A549 (cell line): Measurements from ENCODE around the gene FAM13A. TPM values are rescaled to one million over a fixed set of nuclear protein-coding genes. Genes with fewer than 3 reads are reported as not detected.

Source experiments
- ATAC-seq, 2 experiments: fragments of 200-7000 bp in 1 of 2; fragments of >200 bp in 1 of 2; cut with Nextera tagmentation in 1 of 2; cut with Tn5 transposase in 1 of 2; 3 replicates each; pipeline versions ENCODE4 v1.8.0 to v1.9.1; 2018 to 2020; ENCODE audit warnings: mild to moderate bottlenecking in 1 of 2, moderate library complexity in 1 of 2
- CTCF ChIA-PET: fragments of 300-600 bp; sonication (Branson Sonifier 250); formaldehyde crosslinking; extraction: SDS; loops from one replicate; lab custom pipeline; 2021; ENCODE audit warnings: antibody characterized with exemption, inconsistent platforms; lab: Yijun Ruan, JAX
- POLR2A ChIA-PET: fragments of 350-600 bp; formaldehyde crosslinking; extraction: SDS; loops from one replicate; lab custom pipeline; 2021; ENCODE audit warnings: antibody characterized with exemption, inconsistent platforms; lab: Yijun Ruan, JAX
- DNase-seq, 2 experiments: peaks; one replicate each; pipeline versions ENCODE4 v3.0.0 to v3.0.0-alpha.2; 2011 to 2016; ENCODE audit warnings: low read depth in 1 of 2, low spot score in 1 of 2
- FAIRE-seq: peaks from 2 replicates; lab custom pipeline; 2011; peaks lifted over from hg19 to GRCh38; lab: Jason Lieb, UNC
- H3K27ac ChIP-seq, 2 experiments: fragments of >200 bp; sonication (Bioruptor Twin); formaldehyde crosslinking; 3 replicates each; pipeline ENCODE4 v1.5.1; 2016 to 2017
- H3K4me1 ChIP-seq: fragments of >200 bp; sonication (Bioruptor Twin); formaldehyde crosslinking; 3 replicates; pipeline ENCODE4 v1.6.1; 2016
- H3K4me2 ChIP-seq: fragments of >200 bp; sonication (Bioruptor Twin); formaldehyde crosslinking; 3 replicates; pipeline ENCODE4 v1.6.1; 2016
- H3K4me3 ChIP-seq: fragments of >200 bp; sonication (Bioruptor Twin); formaldehyde crosslinking; 3 replicates; pipeline ENCODE4 v1.5.1; 2016
- H3K9me3 ChIP-seq: fragments of >200 bp; sonication (Bioruptor Twin); formaldehyde crosslinking; 3 replicates; pipeline ENCODE4 v1.6.1; 2016
- BHLHE40 ChIP-seq: IDR thresholded peaks from 2 replicates; pipeline ENCODE4 v1.6.1; 2012; ENCODE audit warnings: low read depth, low read length, inconsistent platforms
- CBX2 ChIP-seq: fragments of 200-600 bp; sonication (generic); IDR thresholded peaks from 2 replicates; pipeline ENCODE4 v1.6.1; 2016; ENCODE audit warnings: low read depth, mild to moderate bottlenecking, borderline replicate concordance
- CEBPB ChIP-seq, 2 experiments: fragments of >200 bp in 1 of 2; sonication (Bioruptor Twin) in 1 of 2; formaldehyde crosslinking in 1 of 2; IDR thresholded peaks; 2 replicates each; pipeline ENCODE4 v1.6.1; 2012 to 2016
- CHD2 ChIP-seq: fragments of 150-350 bp; IDR thresholded peaks from 2 replicates; pipeline ENCODE4 v1.6.1; 2014; ENCODE audit warnings: low read length; ENCODE audit not compliant: partially characterized antibody
- EHF ChIP-seq: fragments of 250-450 bp; sonication (Bioruptor Pico); IDR thresholded peaks from 2 replicates; pipeline ENCODE4 v1.5.0; 2020; ENCODE audit warnings: mild to moderate bottlenecking
- EHMT2 ChIP-seq: fragments of 200-600 bp; sonication (generic); IDR thresholded peaks from 2 replicates; pipeline ENCODE4 v1.6.1; 2016; ENCODE audit warnings: antibody characterized with exemption, low read depth, mild to moderate bottlenecking, moderate library complexity
- ESRRA ChIP-seq: fragments of 150-350 bp; IDR thresholded peaks from 2 replicates; pipeline ENCODE4 v1.6.1; 2014; ENCODE audit warnings: mild to moderate bottlenecking, low read length, borderline replicate concordance
- FOXS1 ChIP-seq: fragments of 250-450 bp; sonication (Bioruptor Pico); IDR thresholded peaks from 2 replicates; pipeline ENCODE4 v1.5.0; 2020; ENCODE audit warnings: mild to moderate bottlenecking, moderate library complexity
- GATA3 ChIP-seq: IDR thresholded peaks from 2 replicates; pipeline ENCODE4 v1.6.1; 2012; ENCODE audit warnings: borderline replicate concordance
- HOXA7 ChIP-seq: fragments of 250-450 bp; sonication (Bioruptor Pico); IDR thresholded peaks from 2 replicates; pipeline ENCODE4 v1.5.0; 2020; ENCODE audit warnings: mild to moderate bottlenecking, moderate library complexity
- HOXB13 ChIP-seq: fragments of 250-450 bp; sonication (Bioruptor Pico); IDR thresholded peaks from 2 replicates; pipeline ENCODE4 v1.5.0; 2020; ENCODE audit warnings: low read depth, mild to moderate bottlenecking, moderate library complexity
- KDM5A ChIP-seq: fragments of 200-600 bp; sonication (generic); IDR thresholded peaks from 2 replicates; pipeline ENCODE4 v1.6.1; 2016; ENCODE audit warnings: antibody characterized with exemption, mild to moderate bottlenecking
- MYC ChIP-seq: IDR thresholded peaks from 2 replicates; pipeline ENCODE4 v1.6.1; 2012; ENCODE audit warnings: mild to moderate bottlenecking, inconsistent platforms, low read length, improper control_type of control experiment, borderline replicate concordance
- NFE2L2 ChIP-seq: fragments of 150-350 bp; conservative IDR thresholded peaks from 2 replicates; pipeline ENCODE4 v1.6.1; 2014; ENCODE audit warnings: low read length
- NR3C1 ChIP-seq: fragments of >200 bp; sonication (Bioruptor Twin); formaldehyde crosslinking; IDR thresholded peaks from 3 replicates; pipeline ENCODE4 v1.6.1; 2017
- PHF8 ChIP-seq: fragments of 200-600 bp; sonication (generic); IDR thresholded peaks from 2 replicates; pipeline ENCODE4 v1.6.1; 2016; ENCODE audit warnings: low read depth, mild to moderate bottlenecking, antibody characterized with exemption, moderate library complexity, borderline replicate concordance
- RAD21 ChIP-seq, 2 experiments: fragments of >200 bp in 1 of 2; sonication (Bioruptor Twin) in 1 of 2; formaldehyde crosslinking in 1 of 2; IDR thresholded peaks in 1 of 2; conservative IDR thresholded peaks in 1 of 2; 2 replicates in 1 of 2; 3 replicates in 1 of 2; pipeline ENCODE4 v1.6.1; 2012 to 2018; ENCODE audit warnings: inconsistent platforms in 1 of 2
- RARB ChIP-seq: fragments of 250-450 bp; sonication (Bioruptor Pico); IDR thresholded peaks from 2 replicates; pipeline ENCODE4 v1.8.0; 2021; ENCODE audit warnings: mild to moderate bottlenecking, moderate library complexity
- RFX5 ChIP-seq: fragments of 450-650 bp; IDR thresholded peaks from 2 replicates; pipeline ENCODE4 v1.7.1; 2014; ENCODE audit warnings: antibody characterized with exemption, mild to moderate bottlenecking, moderate library complexity
- SMC3 ChIP-seq: fragments of >200 bp; sonication (Bioruptor Twin); formaldehyde crosslinking; IDR thresholded peaks from 3 replicates; pipeline ENCODE4 v1.6.1; 2018; ENCODE audit warnings: inconsistent platforms
- TP53 ChIP-seq: fragments of 250-450 bp; sonication (Bioruptor Pico); IDR thresholded peaks from 2 replicates; pipeline ENCODE4 v1.5.0; 2021; ENCODE audit warnings: mild to moderate bottlenecking, moderate library complexity
- ZFP36 ChIP-seq: fragments of 450-650 bp; IDR thresholded peaks from 2 replicates; pipeline ENCODE4 v1.6.1; 2014; ENCODE audit warnings: borderline replicate concordance; ENCODE audit not compliant: partially characterized antibody
- whole genome bisulfite sequencing: methylation state at CpG from one replicate; pipeline ENCODE4 v1.1.6; 2017; ENCODE audit errors: missing lambda C conversion rate; 5-methylcytosine and 5-hydroxymethylcytosine counted together
- polyA plus RNA-seq, 4 experiments: library from polyadenylated mRNA; depleted of rRNA in 3 of 4; stranded (reverse); fragments of >200 nt; fragmentation: RNase III in 1 of 4; extraction: RNeasy Plus Mini Kit Qiagen cat#74134 plus additional on column Dnase treatment in 1 of 4; gene quantifications; 2 replicates in 3 of 4; 3 replicates in 1 of 4; pipeline ENCODE4 v1.2.3, GENCODE V29; 2011 to 2017
- TF ChIP-seq, protein P1 (sequence below): fragments of >200 bp; sonication (Bioruptor Twin); formaldehyde crosslinking; IDR thresholded peaks from 3 replicates; pipeline ENCODE4 v1.5.1; 2016
- TF ChIP-seq, protein P2 (sequence below): fragments of >200 bp; sonication (Bioruptor Twin); formaldehyde crosslinking; IDR thresholded peaks from 3 replicates; pipeline ENCODE4 v1.6.1; 2016
- TF ChIP-seq, protein P3 (sequence below): fragments of 450-650 bp; IDR thresholded peaks from 2 replicates; pipeline ENCODE4 v1.6.1; 2014; ENCODE audit warnings: antibody characterized with exemption
- TF ChIP-seq, protein P4 (sequence below): fragments of 250-450 bp; sonication (Bioruptor Pico); IDR thresholded peaks from 2 replicates; pipeline ENCODE4 v1.5.0; 2020; ENCODE audit warnings: low read depth, mild to moderate bottlenecking, moderate library complexity
- TF ChIP-seq, protein P5 (sequence below): fragments of 250-450 bp; sonication (Bioruptor Pico); IDR thresholded peaks from 2 replicates; pipeline ENCODE4 v1.5.0; 2021; ENCODE audit warnings: mild to moderate bottlenecking, moderate library complexity, borderline replicate concordance

The FAM13A gene
- polyA plus RNA-seq, 2 of the 4 experiments (the other 2 are of a cell fraction): 6.5 to 22.0 TPM

DNA sequence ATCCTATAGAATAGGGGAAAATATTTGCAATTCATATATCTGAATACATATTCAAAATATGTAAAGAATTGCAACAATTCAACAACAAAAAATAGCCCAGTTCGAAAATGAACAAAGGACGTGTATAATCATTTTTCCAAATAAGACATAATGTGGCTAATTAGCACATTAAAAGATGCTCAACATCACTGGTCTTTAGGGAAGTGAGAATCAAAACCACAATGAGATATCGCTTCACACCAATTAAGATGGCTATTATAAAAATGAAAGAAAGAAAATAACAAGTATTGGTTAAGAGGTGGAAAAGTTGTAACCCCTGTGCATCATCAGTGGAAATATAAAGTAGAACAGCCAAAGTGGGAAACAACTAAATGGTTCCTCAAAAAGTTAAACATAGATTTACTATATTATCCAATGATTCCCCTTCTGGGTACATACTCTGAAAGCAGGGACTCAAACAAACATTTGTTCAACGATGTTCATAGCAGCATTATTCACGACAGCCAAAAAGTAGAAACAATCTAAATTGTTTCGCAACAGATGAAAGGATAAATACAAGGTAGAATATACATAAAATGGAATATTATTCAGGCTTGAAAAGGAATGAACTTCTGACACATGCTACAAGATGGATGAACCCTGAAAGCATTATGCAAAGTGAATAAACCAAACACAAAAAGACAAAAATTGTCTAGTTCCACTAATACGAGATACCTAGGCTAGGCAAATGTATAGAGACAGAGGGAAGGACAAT lies 12.7 kb downstream of the FAM13A start:
- Histone ChIP-seq H3K27ac (no peak overlapping the region), H3K4me2 (no peak overlapping the region), H3K4me3 (no peak overlapping the region)
- FAIRE-seq (no peak), ATAC-seq (no peak)
- TF ChIP-seq CEBPB (IDR thresholded peaks at IDR 0.05): no peak; a peak in 1 of 4 replicates
- TF ChIP-seq RAD21 (conservative IDR thresholded peaks at IDR 0.05 in 1 of 2, IDR thresholded peaks at IDR 0.05 in 1 of 2): no peak
- TF ChIP-seq, protein P1, sequence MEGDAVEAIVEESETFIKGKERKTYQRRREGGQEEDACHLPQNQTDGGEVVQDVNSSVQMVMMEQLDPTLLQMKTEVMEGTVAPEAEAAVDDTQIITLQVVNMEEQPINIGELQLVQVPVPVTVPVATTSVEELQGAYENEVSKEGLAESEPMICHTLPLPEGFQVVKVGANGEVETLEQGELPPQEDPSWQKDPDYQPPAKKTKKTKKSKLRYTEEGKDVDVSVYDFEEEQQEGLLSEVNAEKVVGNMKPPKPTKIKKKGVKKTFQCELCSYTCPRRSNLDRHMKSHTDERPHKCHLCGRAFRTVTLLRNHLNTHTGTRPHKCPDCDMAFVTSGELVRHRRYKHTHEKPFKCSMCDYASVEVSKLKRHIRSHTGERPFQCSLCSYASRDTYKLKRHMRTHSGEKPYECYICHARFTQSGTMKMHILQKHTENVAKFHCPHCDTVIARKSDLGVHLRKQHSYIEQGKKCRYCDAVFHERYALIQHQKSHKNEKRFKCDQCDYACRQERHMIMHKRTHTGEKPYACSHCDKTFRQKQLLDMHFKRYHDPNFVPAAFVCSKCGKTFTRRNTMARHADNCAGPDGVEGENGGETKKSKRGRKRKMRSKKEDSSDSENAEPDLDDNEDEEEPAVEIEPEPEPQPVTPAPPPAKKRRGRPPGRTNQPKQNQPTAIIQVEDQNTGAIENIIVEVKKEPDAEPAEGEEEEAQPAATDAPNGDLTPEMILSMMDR: no peak
- TF ChIP-seq HOXA7 (CRISPR knock-in tag): no peak
- no peak for TF ChIP-seq RARB
- TF ChIP-seq TP53 (CRISPR knock-in tag): no peak
- TF ChIP-seq KDM5A: no peak
- TF ChIP-seq, protein P2, sequence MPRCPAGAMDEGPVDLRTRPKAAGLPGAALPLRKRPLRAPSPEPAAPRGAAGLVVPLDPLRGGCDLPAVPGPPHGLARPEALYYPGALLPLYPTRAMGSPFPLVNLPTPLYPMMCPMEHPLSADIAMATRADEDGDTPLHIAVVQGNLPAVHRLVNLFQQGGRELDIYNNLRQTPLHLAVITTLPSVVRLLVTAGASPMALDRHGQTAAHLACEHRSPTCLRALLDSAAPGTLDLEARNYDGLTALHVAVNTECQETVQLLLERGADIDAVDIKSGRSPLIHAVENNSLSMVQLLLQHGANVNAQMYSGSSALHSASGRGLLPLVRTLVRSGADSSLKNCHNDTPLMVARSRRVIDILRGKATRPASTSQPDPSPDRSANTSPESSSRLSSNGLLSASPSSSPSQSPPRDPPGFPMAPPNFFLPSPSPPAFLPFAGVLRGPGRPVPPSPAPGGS: no peak
- no peak for TF ChIP-seq NR3C1
- TF ChIP-seq NFE2L2: no peak
- no peak for TF ChIP-seq EHF (CRISPR knock-in tag)
- TF ChIP-seq RFX5: no peak
- no peak for TF ChIP-seq GATA3
- no peak for TF ChIP-seq CBX2
- TF ChIP-seq ESRRA: no peak
- TF ChIP-seq EHMT2: no peak
- no peak for TF ChIP-seq FOXS1 (CRISPR knock-in tag)
- TF ChIP-seq, all 56 proteins: peak for 0
- WGBS: 79% methylated on average over 7 of the region's 7 CpGs
- POLR2A ChIA-PET: no interaction called here
- Histone ChIP-seq H3K9me3 (no peaks in the 10 kb centered on the region), H3K4me1 (peaks cover 7% of the 10 kb centered on the region; the same call in 2 of the 3 replicates)
- CTCF ChIA-PET: no interaction called here
- DNase-seq: no peak

DNA sequence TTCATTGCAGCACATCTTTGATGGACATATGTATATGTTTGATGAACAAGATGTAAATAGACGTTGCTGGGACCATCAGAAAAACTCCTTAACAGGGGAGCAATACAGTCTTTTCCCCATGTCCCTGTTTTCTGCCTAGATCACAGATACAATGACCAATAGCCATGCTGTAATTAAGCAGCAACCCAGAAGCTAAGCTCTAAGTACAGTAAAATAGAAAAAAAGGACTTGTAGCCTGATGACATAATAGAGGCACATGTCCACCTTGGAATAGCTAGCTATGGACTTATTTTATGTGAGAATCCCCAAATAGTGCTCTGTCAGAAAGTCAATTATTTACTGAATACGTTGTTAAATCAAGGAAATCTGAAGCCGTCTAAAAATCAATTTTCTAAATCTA lies 14.9 kb downstream of the FAM13A start:
- Histone ChIP-seq H3K9me3 (no peaks in the 10 kb centered on the region), H3K4me1 (peaks cover 7% of the 10 kb centered on the region; the same call in 2 of the 3 replicates), H3K4me2 (no peak overlapping the region), H3K27ac (no peak overlapping the region), H3K4me3 (no peak overlapping the region)
- DNase-seq: no peak
- ChIA-PET POLR2A (no interaction called here), CTCF (no interaction called here)
- no peak for TF ChIP-seq SMC3
- WGBS: 75% methylated on average over 3 of the region's 3 CpGs
- FAIRE-seq: no peak
- ATAC-seq: no peak

DNA sequence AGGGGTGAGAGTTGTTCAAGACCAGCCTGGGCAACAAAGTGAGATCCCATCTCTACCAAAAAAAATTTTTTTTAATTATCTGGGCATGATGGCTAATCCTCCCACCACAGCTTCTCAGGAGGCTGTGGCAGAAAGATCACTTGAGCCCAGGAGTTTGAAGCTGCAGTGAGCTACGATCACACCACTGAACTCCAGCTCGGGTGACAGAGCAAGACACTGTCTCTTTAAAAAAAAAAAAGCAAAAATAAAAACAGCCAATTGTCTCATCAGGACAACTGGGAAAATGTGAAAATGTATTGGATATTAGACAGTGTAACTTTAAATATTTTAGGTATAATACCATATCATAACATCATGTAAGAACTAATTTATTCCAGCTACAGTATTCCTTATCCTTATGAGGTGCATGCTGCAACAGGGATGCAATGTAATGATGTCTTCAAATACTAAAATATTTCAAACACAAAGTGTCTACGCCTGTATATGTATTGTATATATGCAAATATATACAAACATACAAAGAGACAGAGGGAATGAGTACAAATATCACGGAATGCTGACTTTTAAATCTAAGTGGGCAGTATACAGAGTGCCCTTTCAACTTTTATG lies 17.2 kb downstream of the FAM13A start:
- ChIA-PET POLR2A (no interaction called here), CTCF (interaction anchor here (0.6 to 1.8 kb wide), 4 partner anchors 16 to 235 kb away, joined by 3 to 5 read pairs (median 3); no protein-coding TSS in a partner anchor)
- ATAC-seq: no peak
- 74% methylated on average over 4 of the region's 4 CpGs for WGBS
- Histone ChIP-seq H3K4me3 (no peak overlapping the region), H3K4me2 (no peak overlapping the region), H3K27ac (peak overlapping the region; percentile 38 to 41; a peak in 3 of 6 replicates), H3K9me3 (0 out of 3 replicates have a peak, but pooled peaks cover 2% of the 10 kb centered on the region), H3K4me1 (peaks cover 7% of the 10 kb centered on the region; the same call in 2 of the 3 replicates)
- no peak for DNase-seq
- no peak for FAIRE-seq
- TF ChIP-seq NFE2L2: no peak
- TF ChIP-seq, protein P3, sequence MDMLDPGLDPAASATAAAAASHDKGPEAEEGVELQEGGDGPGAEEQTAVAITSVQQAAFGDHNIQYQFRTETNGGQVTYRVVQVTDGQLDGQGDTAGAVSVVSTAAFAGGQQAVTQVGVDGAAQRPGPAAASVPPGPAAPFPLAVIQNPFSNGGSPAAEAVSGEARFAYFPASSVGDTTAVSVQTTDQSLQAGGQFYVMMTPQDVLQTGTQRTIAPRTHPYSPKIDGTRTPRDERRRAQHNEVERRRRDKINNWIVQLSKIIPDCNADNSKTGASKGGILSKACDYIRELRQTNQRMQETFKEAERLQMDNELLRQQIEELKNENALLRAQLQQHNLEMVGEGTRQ: no peak
- TF ChIP-seq, protein P4, sequence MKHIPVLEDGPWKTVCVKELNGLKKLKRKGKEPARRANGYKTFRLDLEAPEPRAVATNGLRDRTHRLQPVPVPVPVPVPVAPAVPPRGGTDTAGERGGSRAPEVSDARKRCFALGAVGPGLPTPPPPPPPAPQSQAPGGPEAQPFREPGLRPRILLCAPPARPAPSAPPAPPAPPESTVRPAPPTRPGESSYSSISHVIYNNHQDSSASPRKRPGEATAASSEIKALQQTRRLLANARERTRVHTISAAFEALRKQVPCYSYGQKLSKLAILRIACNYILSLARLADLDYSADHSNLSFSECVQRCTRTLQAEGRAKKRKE (CRISPR knock-in tag): no peak
- no peak for TF ChIP-seq CHD2
- no peak for TF ChIP-seq RARB
- no peak for TF ChIP-seq ZFP36
- TF ChIP-seq BHLHE40: no peak
- no peak for TF ChIP-seq RAD21 (conservative IDR thresholded peaks at IDR 0.05 in 1 of 2, IDR thresholded peaks at IDR 0.05 in 1 of 2)
- no peak for TF ChIP-seq HOXB13 (CRISPR knock-in tag)
- TF ChIP-seq, protein P5, sequence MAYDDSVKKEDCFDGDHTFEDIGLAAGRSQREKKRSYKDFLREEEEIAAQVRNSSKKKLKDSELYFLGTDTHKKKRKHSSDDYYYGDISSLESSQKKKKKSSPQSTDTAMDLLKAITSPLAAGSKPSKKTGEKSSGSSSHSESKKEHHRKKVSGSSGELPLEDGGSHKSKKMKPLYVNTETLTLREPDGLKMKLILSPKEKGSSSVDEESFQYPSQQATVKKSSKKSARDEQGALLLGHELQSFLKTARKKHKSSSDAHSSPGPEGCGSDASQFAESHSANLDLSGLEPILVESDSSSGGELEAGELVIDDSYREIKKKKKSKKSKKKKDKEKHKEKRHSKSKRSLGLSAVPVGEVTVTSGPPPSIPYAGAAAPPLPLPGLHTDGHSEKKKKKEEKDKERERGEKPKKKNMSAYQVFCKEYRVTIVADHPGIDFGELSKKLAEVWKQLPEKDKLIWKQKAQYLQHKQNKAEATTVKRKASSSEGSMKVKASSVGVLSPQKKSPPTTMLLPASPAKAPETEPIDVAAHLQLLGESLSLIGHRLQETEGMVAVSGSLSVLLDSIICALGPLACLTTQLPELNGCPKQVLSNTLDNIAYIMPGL (CRISPR knock-in tag): no peak
- TF ChIP-seq PHF8: no peak
- TF ChIP-seq MYC: no peak
